NB4 (cell line): Measurements from ENCODE around the gene TMEM156.

Experiments
- MAX ChIP-seq: IDR thresholded peaks from 2 replicates; pipeline ENCODE4 v1.6.1; 2011; ENCODE audit warnings: low read depth, low read length
- MYC ChIP-seq: IDR thresholded peaks from 2 replicates; pipeline ENCODE4 v1.6.1; 2011; ENCODE audit warnings: low read depth, low read length
- POLR2A ChIP-seq: IDR thresholded peaks from 2 replicates; pipeline ENCODE4 v1.6.1; 2011; ENCODE audit warnings: mild to moderate bottlenecking; ENCODE audit not compliant: insufficient read length; ENCODE audit errors: extremely low read depth
- TF ChIP-seq, protein P1 (sequence below): IDR thresholded peaks from one replicate; pipeline ENCODE4 v1.5.1; 2012; ENCODE audit warnings: low read depth, low read length

DNA sequence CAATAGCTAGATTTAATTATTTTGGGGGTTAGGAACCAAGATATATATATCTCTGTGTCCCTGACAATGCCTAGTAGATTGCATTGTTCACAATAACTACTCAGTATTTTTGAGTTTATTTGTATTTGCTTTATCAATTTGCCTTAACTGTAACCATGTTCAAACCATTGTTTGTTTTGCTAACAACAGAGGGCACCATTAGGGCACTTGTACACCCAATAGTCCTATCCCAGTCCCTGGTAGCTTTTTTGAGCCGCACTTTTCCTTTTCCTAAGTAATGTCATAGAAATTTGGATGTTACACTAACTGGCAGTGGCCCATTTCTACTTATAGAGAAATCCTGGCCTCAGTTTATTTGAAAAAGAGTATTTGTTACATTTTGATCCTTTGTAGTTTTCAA is 29.2 kb upstream of the TMEM156 start:
- TF ChIP-seq, protein P1, sequence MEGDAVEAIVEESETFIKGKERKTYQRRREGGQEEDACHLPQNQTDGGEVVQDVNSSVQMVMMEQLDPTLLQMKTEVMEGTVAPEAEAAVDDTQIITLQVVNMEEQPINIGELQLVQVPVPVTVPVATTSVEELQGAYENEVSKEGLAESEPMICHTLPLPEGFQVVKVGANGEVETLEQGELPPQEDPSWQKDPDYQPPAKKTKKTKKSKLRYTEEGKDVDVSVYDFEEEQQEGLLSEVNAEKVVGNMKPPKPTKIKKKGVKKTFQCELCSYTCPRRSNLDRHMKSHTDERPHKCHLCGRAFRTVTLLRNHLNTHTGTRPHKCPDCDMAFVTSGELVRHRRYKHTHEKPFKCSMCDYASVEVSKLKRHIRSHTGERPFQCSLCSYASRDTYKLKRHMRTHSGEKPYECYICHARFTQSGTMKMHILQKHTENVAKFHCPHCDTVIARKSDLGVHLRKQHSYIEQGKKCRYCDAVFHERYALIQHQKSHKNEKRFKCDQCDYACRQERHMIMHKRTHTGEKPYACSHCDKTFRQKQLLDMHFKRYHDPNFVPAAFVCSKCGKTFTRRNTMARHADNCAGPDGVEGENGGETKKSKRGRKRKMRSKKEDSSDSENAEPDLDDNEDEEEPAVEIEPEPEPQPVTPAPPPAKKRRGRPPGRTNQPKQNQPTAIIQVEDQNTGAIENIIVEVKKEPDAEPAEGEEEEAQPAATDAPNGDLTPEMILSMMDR, result no peak
- no peak for TF ChIP-seq MAX
- TF ChIP-seq POLR2A, result no peak
- no peak for TF ChIP-seq MYC
